Endothelial cell (in vitro differentiated cells): ENCODE results near the gene POLN. TPM values are rescaled to one million over a fixed set of nuclear protein-coding genes. Genes with fewer than 3 reads are reported as not detected.

Source experiments
- DNase-seq: peaks from one replicate; pipeline ENCODE4 v3.0.0; 2021; ENCODE audit warnings: low spot score
- H3K27ac Mint-ChIP-seq: one replicate; pipeline ENCODE4 v1.8.0; 2021; ENCODE audit warnings: mixed read lengths, inconsistent platforms; ENCODE audit not compliant: unreplicated experiment
- H3K27me3 Mint-ChIP-seq: one replicate; pipeline ENCODE4 v1.8.0; 2021; ENCODE audit warnings: mild to moderate bottlenecking, moderate library complexity, mixed read lengths, inconsistent platforms; ENCODE audit not compliant: unreplicated experiment
- H3K36me3 Mint-ChIP-seq: one replicate; pipeline ENCODE4 v1.8.0; 2021; ENCODE audit warnings: mild to moderate bottlenecking, low read depth, mixed read lengths, inconsistent platforms; ENCODE audit not compliant: unreplicated experiment
- H3K4me1 Mint-ChIP-seq: one replicate; pipeline ENCODE4 v1.8.0; 2021; ENCODE audit warnings: mild to moderate bottlenecking, mixed read lengths, inconsistent platforms; ENCODE audit not compliant: unreplicated experiment
- H3K4me3 Mint-ChIP-seq: one replicate; pipeline ENCODE4 v1.8.0; 2021; ENCODE audit warnings: mild to moderate bottlenecking, mixed read lengths, inconsistent platforms; ENCODE audit not compliant: unreplicated experiment
- H3K9me3 Mint-ChIP-seq: one replicate; pipeline ENCODE4 v1.8.0; 2021; ENCODE audit warnings: mixed read lengths, inconsistent platforms; ENCODE audit not compliant: unreplicated experiment
- total RNA-seq: library from RNA; stranded (reverse); fragmentation: NEBNext Ultra II Directional; extraction: Animal tissue kit (Norgen Biotek cat#: 25700); gene quantifications from one replicate; pipeline ENCODE4 v1.2.1, GENCODE V29; 2021; ENCODE audit not compliant: unreplicated experiment
- TF ChIP-seq, protein P1 (sequence below): fragments of 200-600 bp; sonication (generic); IDR thresholded peaks from one replicate; pipeline ENCODE4 v1.5.0; 2021; ENCODE audit warnings: antibody characterized with exemption; ENCODE audit not compliant: unreplicated experiment

The POLN gene
- total RNA-seq, 1 donor from 2014 or later = 2.5 TPM

- DNase-seq = no peak
- Mint-ChIP-seq H3K4me1 (no peaks in the 10 kb centered on the region), H3K27ac (no peak overlapping the region), H3K9me3 (no peaks in the 10 kb centered on the region), H3K4me3 (no peak overlapping the region), H3K36me3 (peaks cover 3% of the 10 kb centered on the region), H3K27me3 (peaks cover 2% of the 10 kb centered on the region)
- TF ChIP-seq, protein P1, sequence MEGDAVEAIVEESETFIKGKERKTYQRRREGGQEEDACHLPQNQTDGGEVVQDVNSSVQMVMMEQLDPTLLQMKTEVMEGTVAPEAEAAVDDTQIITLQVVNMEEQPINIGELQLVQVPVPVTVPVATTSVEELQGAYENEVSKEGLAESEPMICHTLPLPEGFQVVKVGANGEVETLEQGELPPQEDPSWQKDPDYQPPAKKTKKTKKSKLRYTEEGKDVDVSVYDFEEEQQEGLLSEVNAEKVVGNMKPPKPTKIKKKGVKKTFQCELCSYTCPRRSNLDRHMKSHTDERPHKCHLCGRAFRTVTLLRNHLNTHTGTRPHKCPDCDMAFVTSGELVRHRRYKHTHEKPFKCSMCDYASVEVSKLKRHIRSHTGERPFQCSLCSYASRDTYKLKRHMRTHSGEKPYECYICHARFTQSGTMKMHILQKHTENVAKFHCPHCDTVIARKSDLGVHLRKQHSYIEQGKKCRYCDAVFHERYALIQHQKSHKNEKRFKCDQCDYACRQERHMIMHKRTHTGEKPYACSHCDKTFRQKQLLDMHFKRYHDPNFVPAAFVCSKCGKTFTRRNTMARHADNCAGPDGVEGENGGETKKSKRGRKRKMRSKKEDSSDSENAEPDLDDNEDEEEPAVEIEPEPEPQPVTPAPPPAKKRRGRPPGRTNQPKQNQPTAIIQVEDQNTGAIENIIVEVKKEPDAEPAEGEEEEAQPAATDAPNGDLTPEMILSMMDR = no peak
These were observed 166.5 kb downstream of the POLN start for GRCh38 chr4:2075171-2075986.

GRCh38 chr4:2074588-2074987 is 167.3 kb downstream of the POLN start:
- peaks cover 2% of the 10 kb centered on the region for H3K27me3 Mint-ChIP-seq
- TF ChIP-seq, protein P1 = no peak
- no peak overlapping the region for H3K4me3 Mint-ChIP-seq
- peak; percentile 1 for DNase-seq
- no peaks in the 10 kb centered on the region for H3K9me3 Mint-ChIP-seq
- H3K36me3 Mint-ChIP-seq = peaks cover 3% of the 10 kb centered on the region
- H3K27ac Mint-ChIP-seq = no peak overlapping the region
- no peaks in the 10 kb centered on the region for H3K4me1 Mint-ChIP-seq

- TF ChIP-seq, protein P1 = no peak
- Mint-ChIP-seq H3K4me3 (no peak overlapping the region), H3K36me3 (no peaks in the 10 kb centered on the region), H3K4me1 (no peaks in the 10 kb centered on the region), H3K27me3 (peaks cover 2% of the 10 kb centered on the region), H3K9me3 (no peaks in the 10 kb centered on the region), H3K27ac (no peak overlapping the region)
- peak; percentile 1 for DNase-seq
These were observed 168.0 kb downstream of the POLN start for GRCh38 chr4:2073808-2074481.

DNA sequence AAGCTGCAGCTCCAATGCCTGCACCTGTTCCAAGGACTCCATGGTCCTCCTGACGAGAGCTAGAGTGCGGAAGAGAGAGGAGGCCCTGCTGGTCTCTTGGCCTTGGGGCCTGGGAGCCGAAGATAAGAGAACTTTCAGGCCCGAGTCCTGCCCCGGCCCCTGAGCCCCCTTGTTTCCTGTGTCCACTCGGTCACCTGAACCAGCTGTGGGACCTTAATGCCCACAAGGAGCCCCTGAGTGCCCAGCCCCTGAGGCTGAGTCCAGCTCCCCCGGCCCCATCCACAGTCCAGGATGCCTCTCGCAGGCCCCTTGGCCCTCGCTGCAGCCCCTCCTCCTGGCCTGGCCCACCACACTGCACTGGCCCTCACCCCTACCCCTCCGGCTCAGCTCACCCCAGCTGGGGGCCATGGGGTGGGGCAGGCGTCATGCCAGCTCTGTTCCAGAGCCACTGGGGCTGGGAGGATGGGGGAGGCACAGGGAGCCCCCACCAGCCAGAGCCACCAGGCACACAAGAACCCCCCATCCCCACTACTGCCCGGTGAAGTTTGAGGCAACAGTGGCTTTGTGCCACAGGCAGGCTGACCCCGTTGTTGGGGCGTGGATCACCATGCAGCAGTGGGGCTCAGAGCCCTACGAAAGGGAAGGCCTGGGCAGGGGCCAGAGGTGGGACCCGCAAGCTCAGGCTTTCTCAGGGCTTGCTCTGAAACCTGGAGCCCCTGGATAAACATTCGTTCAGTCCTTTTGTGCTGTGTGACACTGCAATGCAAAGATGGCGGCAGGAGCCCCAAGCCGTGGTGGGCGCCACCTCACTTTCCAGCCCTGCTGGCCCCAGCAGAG is 168.7 kb downstream of the POLN start:
- TF ChIP-seq, protein P1 = no peak
- Mint-ChIP-seq H3K36me3 (no peaks in the 10 kb centered on the region), H3K4me1 (no peaks in the 10 kb centered on the region), H3K4me3 (no peak overlapping the region), H3K27ac (no peak overlapping the region), H3K27me3 (peaks cover 3% of the 10 kb centered on the region), H3K9me3 (no peaks in the 10 kb centered on the region)
- DNase-seq = no peak
